Panc1 (cell line): ENCODE data around the gene C1D.

Experiments used
- CTCF ChIP-seq: fragments of 450-650 bp; IDR thresholded peaks from 2 replicates; pipeline ENCODE4 v1.5.1; 2017; ENCODE audit warnings: mild to moderate bottlenecking
- POLR2AphosphoS5 ChIP-seq: IDR thresholded peaks from 2 replicates; pipeline ENCODE4 v1.6.1; 2012; ENCODE audit warnings: mild to moderate bottlenecking, low read depth, low read length, moderate library complexity

DNA sequence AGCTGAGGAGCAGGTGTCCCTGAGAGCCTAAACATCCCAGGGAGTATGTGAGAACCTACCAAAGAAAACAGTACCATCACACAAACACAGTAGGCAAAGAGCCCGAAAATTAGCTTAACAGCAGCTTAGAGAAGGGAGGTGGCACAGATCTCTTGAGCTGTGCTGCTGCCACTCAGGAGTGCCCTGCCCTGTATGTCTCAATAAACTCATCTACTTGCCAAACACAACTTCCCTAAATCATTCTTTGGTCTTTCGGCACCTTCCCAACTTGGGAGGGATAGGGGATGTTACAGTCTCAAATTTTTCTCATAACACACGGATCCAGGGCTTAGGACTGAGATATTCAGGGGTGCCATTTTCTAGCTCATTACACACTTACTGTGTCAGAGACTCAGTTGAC is 45.3 kb upstream of the C1D start:
- TF ChIP-seq CTCF (no peak), POLR2AphosphoS5 (no peak)
